Airway epithelial cell (primary cell): ENCODE measurements around the gene RAET1E. TPM values are rescaled to one million over a fixed set of nuclear protein-coding genes. Genes with fewer than 3 reads are reported as not detected.

ENCODE experiments used
- total RNA-seq: library from RNA; depleted of rRNA; stranded (reverse); fragments of >200 nt; gene quantifications from 2 replicates; pipeline ENCODE4 v1.2.3, GENCODE V29; 2015

The RAET1E gene, protein sequence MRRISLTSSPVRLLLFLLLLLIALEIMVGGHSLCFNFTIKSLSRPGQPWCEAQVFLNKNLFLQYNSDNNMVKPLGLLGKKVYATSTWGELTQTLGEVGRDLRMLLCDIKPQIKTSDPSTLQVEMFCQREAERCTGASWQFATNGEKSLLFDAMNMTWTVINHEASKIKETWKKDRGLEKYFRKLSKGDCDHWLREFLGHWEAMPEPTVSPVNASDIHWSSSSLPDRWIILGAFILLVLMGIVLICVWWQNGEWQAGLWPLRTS
- total RNA-seq, result 13.7 and 16.3 TPM in 2 replicates

DNA sequence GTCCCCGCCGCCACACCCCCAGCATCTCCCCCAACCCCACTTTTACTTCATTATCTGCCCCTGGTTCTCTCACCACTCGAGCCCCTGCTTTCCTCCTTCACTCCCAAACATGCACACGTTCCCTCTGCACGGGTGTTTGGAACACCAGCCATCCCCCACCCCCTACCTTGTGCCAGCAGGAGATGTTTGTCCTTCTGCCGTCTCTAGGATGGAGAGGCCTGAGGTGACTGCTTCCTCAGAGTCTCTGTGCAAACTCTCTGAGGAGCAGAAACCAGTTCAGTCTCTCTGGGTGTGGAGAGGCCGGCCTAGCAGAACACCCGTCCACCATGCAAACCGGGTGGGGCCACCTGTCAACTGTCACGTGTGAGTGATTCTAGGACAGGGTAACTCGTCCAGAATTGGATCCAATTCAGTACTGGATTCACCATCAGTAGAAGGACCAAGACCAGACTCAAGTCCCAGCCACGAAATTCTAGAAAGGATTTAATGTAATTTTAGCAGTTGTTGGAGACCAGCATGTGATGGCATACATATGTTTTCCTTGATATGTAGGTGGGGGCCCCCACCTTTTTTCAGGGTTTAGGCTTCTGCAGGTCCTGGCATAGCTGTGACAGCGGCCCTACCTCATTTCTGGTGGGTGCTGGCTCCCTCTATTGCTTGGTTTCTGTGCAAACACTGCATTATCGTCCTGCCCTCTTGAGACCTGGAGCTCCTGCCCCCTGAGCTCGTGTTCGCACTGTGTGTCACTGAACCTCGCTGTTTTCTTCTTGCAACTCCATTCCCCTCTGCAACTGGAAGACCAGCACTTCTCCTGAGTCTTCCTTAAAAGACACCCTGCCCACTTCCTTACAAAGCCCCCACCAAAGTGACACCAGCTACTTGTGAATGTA lies at the start of gene RAET1E:
Gene RAET1E (minus strand): TSS at position 259 of the 890 bp plus-strand sequence. CDS start 7,212 bp downstream, outside the sequence.

DNA sequence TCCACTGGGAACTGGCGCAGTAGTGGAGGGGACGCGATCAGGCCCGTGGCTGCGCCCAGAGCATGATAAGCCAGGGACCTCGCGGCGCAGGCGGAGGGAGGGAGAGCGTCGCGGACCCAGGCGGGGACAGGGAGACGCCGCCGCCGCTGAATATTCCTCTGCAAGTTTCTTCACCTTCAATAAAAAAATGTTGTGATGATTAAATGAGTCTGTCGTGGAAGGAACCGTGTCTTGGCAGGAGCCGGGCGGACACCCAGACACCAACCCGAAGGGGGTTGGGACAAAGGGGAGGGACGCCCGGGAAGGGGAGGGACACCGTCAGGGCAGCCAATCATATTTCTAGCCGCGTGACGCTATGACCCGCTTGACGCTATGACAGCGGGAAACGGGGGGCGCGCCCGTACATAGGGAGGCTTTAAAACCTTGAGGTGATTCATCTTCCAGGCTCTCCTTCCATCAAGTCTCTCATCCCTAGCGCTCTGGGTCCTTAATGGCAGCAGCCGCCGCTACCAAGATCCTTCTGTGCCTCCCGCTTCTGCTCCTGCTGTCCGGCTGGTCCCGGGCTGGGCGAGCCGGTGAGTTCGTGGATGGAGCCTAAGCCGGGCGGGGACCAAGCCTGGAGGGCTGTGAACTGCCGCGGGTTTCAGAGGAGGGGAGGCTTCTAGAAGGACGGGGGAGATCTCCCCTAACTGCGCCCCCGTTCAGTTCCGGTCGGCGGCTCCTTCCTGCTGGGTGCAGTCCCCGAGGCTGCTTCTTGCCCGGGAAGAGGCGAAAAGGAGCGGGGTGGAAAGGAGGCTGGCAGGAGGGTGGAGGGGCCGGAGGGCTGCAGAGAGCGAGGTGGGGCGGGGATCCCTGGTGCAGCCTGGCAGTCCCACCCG lies 43.9 kb upstream of the RAET1E start, which contains the start of gene ULBP2:
Gene ULBP2 (plus strand): TSS at position 432 of the 878 bp plus-strand sequence. CDS start 59 bp downstream, at position 491.

DNA sequence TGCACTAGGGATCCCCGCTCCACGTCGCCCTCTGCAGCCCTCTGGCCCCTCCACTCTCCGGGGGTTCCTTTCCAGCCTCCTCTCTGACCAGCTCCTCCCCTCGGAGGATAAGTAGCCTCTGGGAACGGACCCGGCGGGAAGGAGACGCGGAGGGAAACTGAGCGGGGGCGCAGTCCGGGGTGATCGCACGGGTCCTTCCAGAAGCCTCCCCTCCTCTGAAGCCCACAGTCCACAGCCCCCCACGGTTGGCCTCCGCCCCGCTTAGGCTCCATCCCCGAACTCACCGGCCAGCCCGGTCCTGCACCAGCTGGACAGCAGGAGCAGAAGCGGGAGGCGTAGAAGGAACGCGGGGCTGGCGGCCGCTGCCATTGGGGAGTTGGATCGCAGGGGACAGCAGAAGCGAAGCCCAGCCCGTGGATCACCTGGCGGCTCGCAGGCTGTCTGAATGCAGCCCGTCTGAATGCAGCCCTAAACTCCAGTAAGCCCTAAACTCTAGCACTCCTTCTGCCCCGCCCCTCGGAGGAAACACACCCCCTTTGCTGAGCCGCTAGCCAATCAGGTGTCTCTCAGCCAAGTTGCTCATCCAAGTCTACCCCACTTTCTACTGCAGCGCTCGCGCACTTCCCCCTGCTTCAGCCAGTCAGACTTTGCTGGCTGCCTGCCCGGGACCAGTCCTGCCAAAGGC lies 24.9 kb upstream of the RAET1E start, which contains the start of gene RAET1G:
Gene RAET1G (minus strand): TSS at position 480 of the 685 bp plus-strand sequence. CDS start 111 bp downstream, at position 369.

DNA sequence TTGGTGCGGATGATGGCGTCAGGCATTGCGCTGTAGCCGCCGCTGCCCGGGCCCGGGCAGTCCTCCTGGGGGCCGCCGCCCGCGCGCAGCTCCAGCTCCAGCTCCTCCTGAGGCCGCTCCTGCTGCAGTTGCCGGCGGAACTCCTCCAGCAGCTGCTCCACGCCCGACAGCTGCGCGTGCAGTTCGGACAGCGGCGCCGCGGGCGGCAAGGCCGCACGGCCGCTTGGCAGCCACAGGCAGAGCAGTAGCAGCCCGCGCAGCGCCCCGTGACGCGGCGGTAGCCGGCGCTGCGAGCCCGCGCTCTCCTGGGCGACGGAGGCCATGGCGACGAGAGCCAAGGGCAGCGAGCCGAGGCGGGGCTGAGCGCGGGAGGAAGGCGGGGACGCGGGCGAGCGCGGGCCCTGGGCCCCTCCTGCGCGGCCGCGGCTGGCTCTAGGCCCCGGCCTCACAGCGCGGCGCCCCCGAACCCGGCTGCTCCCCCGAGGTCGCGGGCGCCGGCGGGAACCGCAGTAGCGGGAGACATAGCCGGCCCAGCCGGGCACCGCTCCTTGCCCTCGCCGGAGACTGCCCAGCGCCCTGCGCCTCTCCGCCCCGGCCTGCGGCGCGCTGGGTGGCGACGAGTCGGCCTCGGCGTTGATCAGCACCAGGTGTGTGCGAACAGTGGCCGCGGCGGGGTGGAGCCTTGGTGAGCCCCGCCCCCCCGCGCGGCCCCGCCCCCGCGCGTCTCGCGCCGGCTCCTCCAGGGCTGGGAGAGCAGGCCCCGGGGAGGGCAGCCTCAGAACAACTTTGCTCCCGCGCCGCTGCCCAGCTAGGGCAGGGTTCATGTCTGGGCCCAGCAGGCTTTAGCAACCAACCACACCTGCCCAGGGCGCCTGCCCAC lies 34.0 kb downstream of the RAET1E start, which contains the start of gene LRP11:
Gene LRP11 (minus strand): TSS at position 662 of the 880 bp plus-strand sequence. CDS start 339 bp downstream, at position 323.

Other genes starting within 250 kb of the RAET1E start
- gene KATNA1, start 249.4 kb downstream of the RAET1E start, total RNA-seq, result 13.4 and 18.2 TPM in 2 replicates
- 7.4 and 14.6 TPM in 2 replicates for gene LATS1, start 180.0 kb downstream of the RAET1E start, total RNA-seq
- 12.4 and 20.5 TPM in 2 replicates for gene NUP43, start 151.6 kb downstream of the RAET1E start, total RNA-seq
- gene PCMT1, start 148.4 kb downstream of the RAET1E start, total RNA-seq, result 140 and 179 TPM in 2 replicates
- 87.3 and 103 TPM in 2 replicates for gene LRP11, start 33.8 kb downstream of the RAET1E start, total RNA-seq
- 30.8 and 34.7 TPM in 2 replicates for gene RAET1G, start 25.0 kb upstream of the RAET1E start, total RNA-seq
- gene ULBP2, start 43.9 kb upstream of the RAET1E start, total RNA-seq, result 13.0 and 14.1 TPM in 2 replicates
- gene ULBP1, start 65.8 kb upstream of the RAET1E start, total RNA-seq, result 0.05 and 0.28 TPM in 2 replicates
- gene RAET1L, start 127.4 kb upstream of the RAET1E start, total RNA-seq, result 23.0 and 27.2 TPM in 2 replicates
- 12.1 and 14.7 TPM in 2 replicates for gene ULBP3, start 171.0 kb upstream of the RAET1E start, total RNA-seq
- 89.3 and 94.6 TPM in 2 replicates for gene PPP1R14C, start 244.9 kb upstream of the RAET1E start, total RNA-seq